MM.1S (cell line): Measurements from ENCODE around the gene CNTNAP2.

Source experiments
- DNase-seq: peaks from one replicate; pipeline ENCODE4 v3.0.0-alpha.2; 2015
- H2AFZ ChIP-seq: fragments of 300-600 bp; sonication (generic); 2 replicates; pipeline ENCODE4 v1.6.0; 2016; ENCODE audit warnings: antibody characterized with exemption, low read length
- H3F3A ChIP-seq: fragments of 300-600 bp; sonication (generic); 2 replicates; pipeline ENCODE4 v1.6.1; 2016; ENCODE audit warnings: mild to moderate bottlenecking, antibody characterized with exemption, low read length, moderate library complexity, mixed read lengths; ENCODE audit not compliant: insufficient read depth
- H3K27ac ChIP-seq: fragments of 300-600 bp; sonication (generic); 2 replicates; pipeline ENCODE4 v1.5.1; 2016; ENCODE audit warnings: mild to moderate bottlenecking, low read length
- H3K27me3 ChIP-seq: fragments of 300-600 bp; sonication (generic); replicated peaks from 2 replicates; pipeline ENCODE4 v1.6.0; 2016; ENCODE audit warnings: low read length; ENCODE audit not compliant: insufficient read depth
- H3K36me3 ChIP-seq: fragments of 300-600 bp; sonication (generic); replicated peaks from 2 replicates; pipeline ENCODE4 v1.6.1; 2016; ENCODE audit warnings: mild to moderate bottlenecking, low read length, mixed read lengths; ENCODE audit not compliant: insufficient read depth
- H3K4me1 ChIP-seq: fragments of 300-600 bp; sonication (generic); 2 replicates; pipeline ENCODE4 v1.6.1; 2016; ENCODE audit warnings: low read length, mixed read lengths
- H3K4me2 ChIP-seq: fragments of 300-600 bp; sonication (generic); 2 replicates; pipeline ENCODE4 v1.6.0; 2016; ENCODE audit warnings: low read depth, low read length
- H3K4me3 ChIP-seq: fragments of 300-600 bp; sonication (generic); 2 replicates; pipeline ENCODE4 v1.5.1; 2016; ENCODE audit warnings: low read length, mixed read lengths
- H3K79me2 ChIP-seq: fragments of 300-600 bp; sonication (generic); 2 replicates; pipeline ENCODE4 v1.6.1; 2016; ENCODE audit warnings: mixed run types, low read length, mixed read lengths
- H3K9ac ChIP-seq: fragments of 300-600 bp; sonication (generic); 2 replicates; pipeline ENCODE4 v1.6.1; 2016; ENCODE audit warnings: low read length, mixed read lengths
- H3K9me2 ChIP-seq: fragments of 300-600 bp; sonication (generic); replicated peaks from 2 replicates; pipeline ENCODE4 v1.6.1; 2016; ENCODE audit warnings: mild to moderate bottlenecking, low read length, mixed read lengths; ENCODE audit not compliant: insufficient read depth
- H3K9me3 ChIP-seq: fragments of 300-600 bp; sonication (generic); replicated peaks from 2 replicates; pipeline ENCODE4 v1.6.1; 2016; ENCODE audit warnings: mild to moderate bottlenecking, low read length, mixed read lengths; ENCODE audit not compliant: insufficient read depth
- H4K20me1 ChIP-seq: fragments of 300-600 bp; sonication (generic); 2 replicates; pipeline ENCODE4 v1.6.1; 2016; ENCODE audit warnings: mild to moderate bottlenecking, low read length, moderate library complexity, mixed read lengths; ENCODE audit not compliant: insufficient read depth
- CTCF ChIP-seq: fragments of 300-600 bp; sonication (generic); IDR thresholded peaks from 2 replicates; pipeline ENCODE4 v1.5.1; 2016; ENCODE audit warnings: antibody characterized with exemption, low read length, mixed read lengths
- EZH2 ChIP-seq: fragments of 300-600 bp; sonication (generic); optimal IDR thresholded peaks from 2 replicates; pipeline ENCODE3; 2017; ENCODE audit warnings: low read depth, mild to moderate bottlenecking, antibody characterized with exemption, low read length, mixed read lengths
- EZH2phosphoT487 ChIP-seq: fragments of 300-600 bp; sonication (generic); IDR thresholded peaks from 2 replicates; pipeline ENCODE4 v1.6.1; 2018; ENCODE audit warnings: antibody characterized with exemption, low read length

The CNTNAP2 gene

GRCh38 chr7:148433521-148434180 is 2317.1 kb downstream of the CNTNAP2 start:
- H3K79me2 ChIP-seq: no peaks in the 10 kb centered on the region
- DNase-seq: no peak
- no peaks in the 10 kb centered on the region for H3K9me3 ChIP-seq
- H2AFZ ChIP-seq: no peak overlapping the region
- H3K36me3 ChIP-seq: no peaks in the 10 kb centered on the region
- no peak overlapping the region for H3K9ac ChIP-seq
- no peaks in the 10 kb centered on the region for H4K20me1 ChIP-seq
- H3K27ac ChIP-seq: no peak overlapping the region
- TF ChIP-seq EZH2phosphoT487: no peak
- no peaks in the 10 kb centered on the region for H3K9me2 ChIP-seq
- no peaks in the 10 kb centered on the region for H3F3A ChIP-seq
- no peak overlapping the region for H3K4me3 ChIP-seq
- H3K4me1 ChIP-seq: no peaks in the 10 kb centered on the region
- H3K27me3 ChIP-seq: no peaks in the 10 kb centered on the region
- no peak overlapping the region for H3K4me2 ChIP-seq

GRCh38 chr7:148434181-148434757 is 2317.7 kb downstream of the CNTNAP2 start:
- Histone ChIP-seq H2AFZ (no peak overlapping the region), H3K4me3 (no peak overlapping the region), H3K27me3 (no peaks in the 10 kb centered on the region), H3K9ac (no peak overlapping the region), H3K36me3 (no peaks in the 10 kb centered on the region), H3K9me3 (no peaks in the 10 kb centered on the region), H3K27ac (no peak overlapping the region), H3K79me2 (no peaks in the 10 kb centered on the region), H4K20me1 (no peaks in the 10 kb centered on the region), H3F3A (no peaks in the 10 kb centered on the region), H3K9me2 (no peaks in the 10 kb centered on the region), H3K4me2 (no peak overlapping the region), H3K4me1 (no peaks in the 10 kb centered on the region)
- no peak for TF ChIP-seq CTCF
- no peak for TF ChIP-seq EZH2
- no peak for TF ChIP-seq EZH2phosphoT487
- DNase-seq: no peak

- TF ChIP-seq CTCF (no peak), EZH2phosphoT487 (no peak), EZH2 (no peak)
- Histone ChIP-seq H3K36me3 (no peaks in the 10 kb centered on the region), H3K4me1 (no peaks in the 10 kb centered on the region), H3K27me3 (no peaks in the 10 kb centered on the region), H4K20me1 (no peaks in the 10 kb centered on the region), H3K4me2 (no peak overlapping the region), H3K9me3 (no peaks in the 10 kb centered on the region), H3K9me2 (no peaks in the 10 kb centered on the region), H3K4me3 (no peak overlapping the region), H2AFZ (no peak overlapping the region), H3K9ac (no peak overlapping the region), H3K79me2 (no peaks in the 10 kb centered on the region), H3K27ac (no peak overlapping the region), H3F3A (no peaks in the 10 kb centered on the region)
- no peak for DNase-seq
Measured at GRCh38 chr7:148434887-148435286, 2318.3 kb downstream of the CNTNAP2 start.

GRCh38 chr7:148435715-148436114 is 2319.1 kb downstream of the CNTNAP2 start:
- no peaks in the 10 kb centered on the region for H3K36me3 ChIP-seq
- H4K20me1 ChIP-seq: no peaks in the 10 kb centered on the region
- no peak overlapping the region for H3K4me2 ChIP-seq
- no peak for TF ChIP-seq CTCF
- no peak for TF ChIP-seq EZH2
- no peak for TF ChIP-seq EZH2phosphoT487
- no peak overlapping the region for H3K9ac ChIP-seq
- no peak for DNase-seq
- no peaks in the 10 kb centered on the region for H3K4me1 ChIP-seq
- H2AFZ ChIP-seq: no peak overlapping the region
- no peak overlapping the region for H3K27ac ChIP-seq
- H3K27me3 ChIP-seq: no peaks in the 10 kb centered on the region
- H3F3A ChIP-seq: no peaks in the 10 kb centered on the region
- H3K9me2 ChIP-seq: no peaks in the 10 kb centered on the region
- H3K79me2 ChIP-seq: no peaks in the 10 kb centered on the region
- no peak overlapping the region for H3K4me3 ChIP-seq
- H3K9me3 ChIP-seq: no peaks in the 10 kb centered on the region
